NB4 (cell line): ENCODE data around the gene JMY.

Experiments
- CTCF ChIP-seq: IDR thresholded peaks from one replicate; pipeline ENCODE4 v1.5.1; 2012; ENCODE audit warnings: low read depth, low read length
- MYC ChIP-seq: IDR thresholded peaks from 2 replicates; pipeline ENCODE4 v1.6.1; 2011; ENCODE audit warnings: low read depth, low read length
- POLR2A ChIP-seq: IDR thresholded peaks from 2 replicates; pipeline ENCODE4 v1.6.1; 2011; ENCODE audit warnings: mild to moderate bottlenecking; ENCODE audit not compliant: insufficient read length; ENCODE audit errors: extremely low read depth

- no peak for TF ChIP-seq CTCF
- TF ChIP-seq POLR2A = no peak
- TF ChIP-seq MYC = no peak
These were observed 66.5 kb downstream of the JMY start for GRCh38 chr5:79302454-79302853.
